ENCODE measurements around the gene BTBD7.

BTBD7 gene

DNA sequence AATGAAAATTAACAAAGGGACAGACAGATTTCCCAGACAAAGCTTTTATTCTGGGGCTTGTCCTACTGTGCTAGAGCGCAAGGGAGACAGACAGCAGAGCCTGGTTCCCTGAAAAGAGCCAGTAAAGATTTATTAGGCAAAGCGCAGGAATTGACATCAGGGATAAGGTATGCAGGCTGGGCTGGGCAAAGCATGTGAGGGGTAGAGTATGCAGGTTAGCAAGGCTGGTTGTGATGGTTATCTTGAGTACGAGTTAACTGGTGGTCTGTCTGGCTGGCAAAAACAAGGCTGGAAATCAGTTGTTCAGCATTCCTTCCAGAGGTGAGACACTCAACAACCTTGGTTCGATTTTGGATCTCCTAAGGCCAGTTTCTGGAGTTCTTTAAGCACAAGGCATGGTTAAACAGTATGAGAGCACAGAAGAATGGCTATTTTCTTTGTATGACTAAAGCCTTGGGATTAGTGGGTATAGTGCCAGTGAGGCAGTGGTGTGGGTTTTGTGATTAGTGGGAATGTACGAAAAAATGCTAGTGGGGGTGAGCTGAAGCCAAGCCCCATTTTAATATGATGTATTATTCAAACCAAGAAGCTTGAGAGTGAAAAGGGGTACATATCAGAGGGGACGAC, 30.9 kb downstream of the BTBD7 start:
- DNase-seq: no peak

DNA sequence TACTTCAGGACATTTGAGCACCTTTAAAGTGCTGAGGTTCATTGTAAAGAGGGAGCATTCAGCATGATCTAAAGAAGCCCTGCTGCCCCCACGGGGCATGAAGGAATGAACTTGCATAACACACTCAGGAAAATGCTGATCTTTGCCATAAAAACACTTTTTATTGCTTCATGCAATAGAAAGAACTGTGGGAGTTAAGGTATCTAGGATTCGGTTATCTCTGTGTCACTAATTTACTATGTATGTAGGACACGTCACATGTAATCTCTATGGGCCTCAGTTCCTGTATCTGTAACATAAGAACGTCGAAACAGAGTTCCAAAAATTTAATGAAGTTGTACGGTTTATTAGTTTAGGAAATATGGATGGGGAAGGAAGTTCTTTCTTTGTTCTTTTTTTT, 33.0 kb downstream of the BTBD7 start:
- DNase-seq: no peak

DNA sequence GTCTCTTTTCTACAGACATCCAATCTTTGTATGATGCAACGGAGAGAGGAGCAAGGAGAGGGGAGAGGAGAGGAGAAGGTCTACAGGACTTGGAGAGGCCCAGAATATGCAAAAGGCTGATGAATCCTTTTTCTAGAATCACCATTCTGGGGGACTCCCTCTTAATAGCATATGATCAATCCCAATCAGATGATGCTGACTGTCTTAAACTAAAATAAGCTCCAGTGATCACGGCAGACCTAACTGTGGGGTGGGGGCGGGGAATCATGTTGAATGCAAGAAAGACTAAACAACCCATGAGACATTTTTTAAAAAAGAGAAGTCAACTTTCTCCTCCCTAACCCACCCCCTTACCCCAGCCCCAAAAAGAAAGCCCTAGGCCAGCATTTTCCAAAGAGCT, 33.4 kb downstream of the BTBD7 start:
- DNase-seq: no peak

DNA sequence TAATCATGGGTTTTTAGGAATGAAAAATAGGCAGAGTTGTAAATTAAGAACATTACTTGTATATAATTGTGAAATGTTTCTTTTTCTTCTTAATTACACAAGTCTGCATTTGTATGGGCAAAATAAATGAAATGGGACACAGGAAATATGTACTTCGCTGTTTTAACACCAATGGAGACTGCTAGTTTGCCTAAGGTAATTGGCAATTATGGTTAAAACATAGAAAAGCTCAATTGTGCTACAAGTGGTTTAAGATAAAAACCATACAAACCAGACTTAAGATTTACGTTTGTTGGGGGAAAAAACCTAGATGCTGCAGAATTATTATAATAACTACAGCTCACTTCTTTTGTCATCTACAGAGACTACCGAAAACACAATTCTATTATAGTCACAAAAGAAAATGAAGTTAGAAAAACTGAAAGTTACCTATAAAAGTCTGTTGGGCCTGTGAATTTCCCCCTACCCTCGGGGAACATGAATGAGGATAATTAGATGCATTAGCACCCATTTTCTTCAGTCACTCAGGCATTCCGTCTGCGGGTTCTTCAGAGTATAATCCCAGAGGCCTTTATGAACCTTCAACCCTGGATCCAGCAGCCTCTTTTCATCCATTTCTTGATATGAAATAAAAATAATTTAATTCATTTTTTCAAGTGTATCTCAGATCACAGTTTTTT, 37.2 kb downstream of the BTBD7 start:
- no peak for DNase-seq

DNA sequence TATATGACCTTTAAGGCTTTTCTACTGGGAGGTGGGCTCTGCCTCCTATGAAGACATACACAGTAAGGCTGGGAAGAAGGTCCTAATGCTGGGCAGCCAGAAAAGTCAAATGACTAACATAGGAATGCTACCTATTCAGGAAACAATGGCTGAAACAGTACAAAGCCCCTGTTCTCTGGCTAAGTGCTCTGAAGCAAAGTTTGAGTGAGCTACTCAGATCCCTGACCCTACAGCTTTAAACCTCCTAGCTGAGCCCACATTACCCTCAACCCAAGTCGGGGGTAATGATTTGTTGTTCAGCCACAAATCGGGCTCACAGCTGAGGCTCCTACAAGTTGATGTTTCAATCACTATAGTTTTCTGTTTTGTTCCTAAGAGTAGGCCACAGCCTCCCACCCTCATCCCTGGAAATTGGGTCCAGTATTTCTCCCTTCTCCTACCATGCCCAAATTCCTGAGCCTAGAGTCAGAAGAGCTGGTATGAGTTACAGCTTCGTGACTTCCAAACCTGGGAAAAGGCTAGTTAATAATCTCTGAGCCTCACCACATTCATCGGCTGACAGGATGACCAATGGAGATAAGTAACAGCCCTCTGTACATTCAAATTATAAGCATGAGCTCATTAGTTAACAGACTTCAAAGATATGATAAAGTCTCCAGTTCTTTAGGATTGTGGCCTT, 46.5 kb downstream of the BTBD7 start:
- no peak for DNase-seq

DNA sequence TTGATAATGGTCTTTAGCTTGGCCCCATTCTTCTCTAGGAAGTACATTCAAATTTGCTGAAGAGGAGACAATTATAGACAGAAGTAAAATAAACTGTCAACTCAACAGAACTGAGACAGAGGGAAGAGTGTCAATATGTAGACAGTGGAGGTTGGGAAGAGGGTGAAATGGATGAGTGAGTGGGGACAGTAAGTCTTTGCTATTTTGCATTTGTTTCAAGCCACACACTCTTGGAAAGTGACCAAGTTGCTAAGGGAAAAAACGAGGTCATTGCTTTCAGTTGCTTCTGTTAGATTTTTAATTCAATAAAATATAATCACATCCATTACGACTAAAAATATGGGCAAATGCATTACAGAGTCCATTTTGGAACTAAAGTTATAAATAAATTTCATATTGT, 47.8 kb downstream of the BTBD7 start:
- DNase-seq: no peak

DNA sequence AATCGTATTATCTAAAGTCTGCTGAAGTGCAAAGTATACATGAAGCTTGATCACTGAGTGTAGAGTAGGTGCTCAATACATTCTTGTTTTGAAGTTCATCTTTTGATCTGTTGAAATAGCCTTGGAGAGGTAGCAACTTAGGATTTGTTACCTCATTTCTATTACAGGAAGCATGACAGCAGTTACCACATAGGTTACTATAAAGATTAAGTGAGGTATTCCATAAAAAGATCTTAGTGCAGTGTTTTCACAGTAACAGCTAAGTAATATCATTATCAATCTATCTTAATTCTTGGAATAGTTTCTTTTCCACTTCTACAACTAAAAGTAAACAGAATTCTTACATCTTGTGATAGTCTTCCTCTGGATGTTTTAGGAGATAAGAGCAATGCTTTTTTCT, 50.9 kb downstream of the BTBD7 start:
- no peak for DNase-seq

DNA sequence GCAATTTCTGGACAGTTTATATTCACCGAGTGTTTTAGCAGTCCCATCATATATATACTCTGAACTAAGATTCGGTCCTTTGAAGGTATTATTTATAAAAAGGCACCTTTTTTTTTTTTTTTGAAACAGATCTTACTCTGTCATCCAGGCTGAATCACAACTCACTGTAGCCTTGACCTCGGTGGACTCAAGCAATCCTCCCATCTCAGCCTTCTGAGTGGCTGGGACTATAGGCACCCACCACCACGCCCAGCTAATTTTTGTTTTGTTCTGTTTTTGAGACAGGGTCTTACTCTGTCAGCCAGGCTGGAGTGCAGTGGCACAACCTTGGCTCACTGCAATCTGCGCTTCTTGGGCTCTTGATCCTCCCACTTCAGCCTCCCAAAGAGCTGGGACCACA, 52.1 kb downstream of the BTBD7 start:
- DNase-seq: no peak

DNA sequence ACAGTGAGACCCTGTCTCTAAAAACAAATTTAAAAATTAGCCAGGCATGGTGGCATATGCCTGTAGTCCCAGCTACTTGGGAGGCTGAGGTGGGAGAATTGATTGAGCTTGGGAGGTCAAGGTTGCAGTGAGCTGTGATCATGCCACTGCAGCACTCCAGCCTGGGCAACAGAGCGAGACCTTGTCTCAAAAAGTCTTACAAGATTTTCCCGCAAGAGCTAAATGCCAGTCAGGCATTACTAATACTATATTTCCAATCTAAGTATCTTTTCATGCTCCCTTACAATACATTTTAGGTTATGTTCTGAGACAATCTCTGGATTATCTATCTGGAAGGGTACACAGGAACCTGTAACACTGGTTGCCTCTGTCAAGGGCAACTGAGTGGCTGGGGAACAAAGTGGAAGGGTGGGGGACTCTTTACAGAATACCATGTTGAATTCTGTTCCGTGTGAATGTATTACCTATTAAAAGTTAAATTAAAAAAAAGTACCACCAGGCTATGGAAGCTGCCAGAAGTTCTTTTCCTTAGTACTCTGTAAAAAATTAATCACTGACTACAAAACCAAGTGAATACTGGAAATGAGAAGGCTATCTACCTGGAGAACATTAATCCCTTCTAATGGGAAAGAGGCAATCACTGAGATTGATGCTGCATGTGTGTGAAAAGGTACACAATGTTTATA, 56.7 kb downstream of the BTBD7 start:
- DNase-seq: no peak

DNA sequence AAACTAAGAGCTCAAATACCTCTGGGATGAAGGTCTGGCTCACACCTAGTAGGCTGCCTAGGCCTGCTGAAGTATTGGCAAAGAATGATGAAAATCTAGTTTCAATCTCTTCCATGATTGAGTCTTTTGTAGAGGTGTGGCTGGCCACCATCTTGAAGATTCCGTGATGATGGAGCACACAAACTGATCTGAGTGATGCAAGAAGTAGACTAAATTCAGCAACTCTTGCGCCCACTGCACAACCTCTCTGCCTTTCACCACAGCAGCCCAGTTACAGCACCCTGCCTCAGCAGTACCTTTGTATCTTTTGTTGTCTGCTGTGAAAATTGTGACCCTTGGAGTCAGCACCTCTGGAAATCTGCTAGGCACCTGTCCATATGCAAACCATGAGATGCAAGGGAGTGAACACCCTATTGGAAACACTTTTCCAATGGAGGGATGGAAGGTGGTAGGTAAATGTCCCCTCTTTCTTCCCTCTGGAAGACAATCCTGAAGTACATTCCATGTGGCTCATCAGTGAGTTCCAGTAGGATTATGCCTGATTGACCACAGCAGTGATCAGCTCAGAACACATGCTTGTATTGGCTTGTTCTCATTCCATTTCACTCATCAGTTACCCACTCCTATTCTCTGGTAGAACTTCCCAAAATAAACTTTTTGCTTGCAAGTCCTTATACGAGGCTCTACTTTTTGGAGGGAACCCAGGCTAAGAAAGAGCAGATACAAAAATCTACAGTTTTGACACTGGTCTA, 58.6 kb downstream of the BTBD7 start:
- no peak for DNase-seq

DNA sequence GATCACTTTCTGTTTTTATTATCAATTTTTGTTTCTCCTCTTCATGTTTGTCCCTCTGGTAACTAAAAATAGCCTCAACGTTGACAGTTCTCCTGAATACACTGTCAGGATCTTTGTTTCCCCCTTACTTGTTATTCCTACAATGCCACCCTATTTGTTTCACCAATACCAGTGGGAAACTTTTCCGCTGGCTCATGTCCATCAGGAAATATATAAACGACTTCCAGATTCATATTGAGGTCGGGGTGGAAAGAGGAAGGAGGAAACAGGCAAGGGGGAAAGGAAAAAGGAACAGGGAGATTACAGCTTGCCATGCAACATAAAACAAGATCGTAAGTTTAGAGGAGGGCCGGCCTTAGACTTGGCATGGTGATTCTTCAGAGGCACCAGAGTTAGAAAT, 61.7 kb downstream of the BTBD7 start:
- no peak for DNase-seq

DNA sequence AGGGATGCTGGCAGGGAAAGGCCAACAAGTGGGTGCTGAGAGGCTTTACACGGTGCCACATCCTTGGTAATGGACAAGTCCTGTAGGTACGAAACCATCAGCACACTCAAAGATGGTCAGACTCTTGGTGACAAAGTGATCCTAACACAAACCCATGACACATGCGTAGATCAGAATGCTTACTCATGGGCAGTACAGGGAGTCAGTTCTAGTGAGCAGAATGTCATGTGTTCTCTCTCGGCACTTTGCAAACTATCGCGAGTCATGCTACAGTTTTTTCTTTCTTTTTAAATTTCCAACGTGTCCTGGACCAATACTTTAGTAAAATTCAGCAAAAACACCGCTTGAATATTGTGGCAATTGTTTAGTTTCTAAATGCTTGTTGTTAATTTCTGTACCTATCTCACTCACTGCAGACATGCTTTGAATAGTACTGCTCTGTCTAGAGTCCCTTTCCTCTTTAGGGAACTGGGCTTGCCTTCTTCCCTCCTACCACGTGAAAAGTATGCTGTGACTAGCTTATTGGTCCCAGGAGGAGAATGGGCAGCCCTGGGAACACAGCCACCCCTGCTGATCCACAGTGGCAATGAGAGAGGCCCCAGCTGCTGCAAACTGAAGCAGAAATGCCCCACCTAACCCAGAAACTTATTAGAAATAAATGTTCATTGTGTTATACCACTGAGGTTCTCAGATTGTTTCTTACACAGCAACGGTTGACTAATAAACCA, 63.3 kb downstream of the BTBD7 start:
- DNase-seq: no peak

DNA sequence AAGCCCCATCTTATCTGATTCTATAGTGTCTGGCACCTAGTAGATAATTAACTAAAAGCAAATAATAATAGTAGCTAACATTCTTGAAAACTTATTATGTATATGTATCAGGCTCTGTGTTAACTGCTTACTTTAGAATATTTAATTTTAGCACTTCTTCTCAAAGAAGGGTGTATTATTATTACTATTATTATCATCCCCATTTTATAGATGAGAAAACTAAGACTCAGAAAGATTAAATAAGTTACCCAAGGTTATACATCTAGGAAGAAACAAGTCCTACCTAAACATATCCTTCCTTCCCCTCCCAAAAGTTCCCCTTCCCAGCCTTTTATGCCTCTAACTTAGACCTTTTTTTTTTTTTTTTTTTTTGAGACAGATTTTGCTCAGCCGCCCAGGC, 64.4 kb downstream of the BTBD7 start:
- no peak for DNase-seq

DNA sequence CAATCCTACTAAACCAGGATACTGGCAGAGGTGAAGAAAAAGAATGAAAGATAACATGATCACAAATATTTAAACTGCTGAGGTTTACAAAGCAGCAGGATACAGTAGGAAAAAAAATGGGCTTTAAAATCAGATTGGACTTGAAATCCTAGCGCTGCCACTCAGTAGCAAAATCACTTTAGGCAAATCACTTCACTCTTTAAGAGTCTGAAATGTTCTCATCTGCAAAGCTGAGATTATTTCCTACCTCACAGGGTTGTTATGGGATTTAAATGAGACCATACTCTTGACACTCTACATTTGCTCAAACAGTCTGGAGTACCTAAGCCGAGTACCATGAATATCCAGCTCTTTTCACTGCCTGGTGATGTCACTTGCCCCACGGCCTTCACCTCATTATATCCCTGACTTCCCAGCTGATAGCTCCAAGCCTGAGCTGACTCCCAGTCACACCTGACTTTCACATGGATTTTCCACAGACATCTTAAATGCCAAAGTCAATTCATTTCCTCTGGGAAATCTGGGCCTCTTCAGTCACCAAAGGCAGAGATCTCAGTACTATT, 65.6 kb downstream of the BTBD7 start:
- no peak for DNase-seq

DNA sequence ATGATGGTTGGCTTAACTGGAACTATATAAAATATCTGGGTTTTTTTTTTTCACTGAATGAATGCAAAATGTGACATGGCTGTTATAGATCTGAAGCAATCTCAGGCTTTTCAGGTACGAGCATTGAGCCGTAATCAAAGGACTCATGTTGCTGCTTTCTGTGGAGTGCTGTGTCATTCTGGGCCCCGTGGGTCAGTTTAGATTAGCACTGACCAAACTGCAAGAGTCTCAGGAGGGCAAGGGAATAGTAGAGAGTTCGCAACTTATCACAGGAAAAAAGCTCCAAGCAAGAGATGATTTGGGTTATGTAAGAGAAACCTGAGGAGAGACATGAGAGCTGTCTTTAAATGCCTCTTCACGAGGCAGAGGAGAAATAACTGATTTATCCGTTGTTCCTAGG, 66.7 kb downstream of the BTBD7 start:
- DNase-seq: no peak

DNA sequence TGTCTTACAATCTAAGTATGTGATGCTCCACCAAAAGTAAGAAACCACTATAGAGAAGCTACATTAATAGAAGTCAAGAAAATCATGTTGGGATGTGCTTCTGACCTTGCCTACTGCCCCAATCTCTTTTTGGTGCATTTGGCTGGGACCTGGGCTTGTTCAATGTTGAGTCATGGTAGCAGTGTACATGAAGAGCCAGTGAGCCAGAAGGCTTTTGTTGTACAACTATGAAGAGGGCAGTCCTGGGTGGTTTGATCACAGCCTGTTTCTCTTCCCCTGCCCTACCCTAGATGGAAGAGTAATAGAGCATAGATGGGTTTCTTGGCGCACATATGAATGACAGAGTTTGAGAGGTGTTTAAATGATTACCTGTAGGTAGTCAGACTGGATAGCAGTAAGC, 69.4 kb downstream of the BTBD7 start:
- DNase-seq: no peak

DNA sequence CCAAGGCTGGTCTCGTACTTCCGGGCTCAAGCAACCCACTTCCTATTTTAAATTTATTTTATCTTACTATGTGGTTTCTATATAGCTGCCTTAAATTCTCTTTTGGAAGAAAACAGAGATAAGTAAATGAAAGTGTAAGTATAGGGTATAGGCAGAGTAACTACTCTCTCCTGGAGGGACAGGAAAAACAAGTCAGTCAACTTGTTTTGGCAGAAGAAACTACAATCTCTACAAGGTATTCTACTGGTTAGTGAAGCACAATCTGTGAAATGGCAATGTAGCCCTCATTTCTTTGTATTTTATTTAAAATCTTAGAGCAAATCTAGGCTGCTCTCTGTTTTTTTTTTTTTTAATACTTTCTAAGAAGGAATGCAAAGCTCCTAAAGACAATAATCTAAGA, 70.4 kb downstream of the BTBD7 start:
- DNase-seq: no peak

DNA sequence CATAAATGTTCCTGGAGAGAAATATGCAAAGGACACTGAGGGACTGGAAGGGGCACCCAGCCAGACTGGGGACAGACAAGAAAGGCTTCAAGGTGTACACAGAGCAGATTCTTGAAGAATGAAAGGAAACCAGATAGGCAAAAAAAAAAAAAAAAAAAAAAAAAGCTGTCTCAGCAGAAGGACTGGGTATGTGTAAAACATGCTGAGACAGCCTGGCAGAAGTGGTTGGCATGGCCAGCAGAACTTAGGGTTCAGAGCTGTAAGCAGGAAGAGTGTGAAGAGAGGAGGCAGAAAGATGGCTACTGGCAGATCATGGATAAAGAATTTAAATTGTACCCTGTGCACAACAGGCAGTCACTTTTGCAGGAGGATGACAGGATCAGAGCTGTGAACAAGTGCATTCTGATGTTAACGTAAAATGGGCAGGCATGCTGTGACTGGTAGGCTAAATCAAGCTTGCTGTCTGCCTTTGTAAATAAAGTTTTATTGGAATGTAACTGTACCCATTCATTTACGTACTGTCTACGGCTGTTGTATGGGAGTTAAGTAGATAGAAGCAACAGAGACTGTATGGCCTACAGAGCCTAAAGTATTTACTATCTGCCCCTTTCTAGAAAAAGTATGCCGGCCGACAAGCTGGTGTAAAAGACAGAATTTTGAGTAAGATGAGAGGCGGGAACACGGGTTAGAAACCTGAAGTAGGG, 83.6 kb downstream of the BTBD7 start:
- DNase-seq: no peak

DNA sequence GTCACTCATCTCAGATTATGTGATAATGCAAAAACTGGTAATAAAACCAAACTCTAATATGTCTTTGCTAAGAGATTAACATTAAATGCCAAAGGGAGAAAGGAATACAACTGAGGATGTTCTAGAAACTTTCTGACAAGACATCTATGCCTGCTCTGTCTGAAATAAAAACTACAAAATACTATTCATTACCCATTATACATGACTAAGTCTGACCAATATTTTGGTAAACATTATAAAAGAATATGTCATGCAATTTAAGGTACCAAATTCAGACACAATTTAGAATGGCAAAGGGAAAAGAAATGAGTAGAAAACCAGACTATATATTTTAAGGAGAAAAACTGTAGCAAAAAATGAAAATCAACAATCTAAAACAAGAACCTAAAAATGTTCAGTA, 86.3 kb downstream of the BTBD7 start:
- no peak for DNase-seq

DNA sequence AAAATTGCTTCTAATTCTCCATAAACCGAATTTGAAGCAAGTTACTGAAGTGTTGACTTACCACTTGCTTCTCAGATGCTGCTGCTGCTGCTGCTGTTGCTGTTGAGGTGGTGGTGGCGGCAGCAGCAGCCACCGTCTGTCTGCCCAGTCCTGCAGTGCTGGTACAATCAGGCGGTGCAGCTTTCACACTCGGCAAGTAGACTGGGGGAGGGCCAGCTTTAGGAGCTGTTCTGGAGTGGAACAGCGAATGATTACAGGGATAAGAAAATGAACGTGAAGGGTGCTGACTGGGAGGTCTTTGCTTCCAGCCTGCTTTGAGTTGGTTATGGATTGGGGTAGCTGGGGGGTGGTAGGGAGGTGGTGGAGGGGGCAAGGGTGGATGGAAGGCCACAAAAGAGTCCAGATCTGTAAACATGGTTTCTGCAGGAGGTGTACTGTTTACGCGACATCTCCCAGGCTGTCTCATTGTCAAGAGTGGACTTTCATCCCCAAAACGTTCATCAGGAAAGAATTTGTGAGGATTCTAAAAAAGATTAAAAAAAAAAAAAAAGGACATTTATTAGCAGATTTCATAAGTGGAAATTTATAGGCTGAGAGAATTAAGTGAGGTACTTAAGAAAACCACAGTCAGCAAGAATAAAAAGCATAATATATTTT, 86.9 kb downstream of the BTBD7 start:
- DNase-seq: no peak

DNA sequence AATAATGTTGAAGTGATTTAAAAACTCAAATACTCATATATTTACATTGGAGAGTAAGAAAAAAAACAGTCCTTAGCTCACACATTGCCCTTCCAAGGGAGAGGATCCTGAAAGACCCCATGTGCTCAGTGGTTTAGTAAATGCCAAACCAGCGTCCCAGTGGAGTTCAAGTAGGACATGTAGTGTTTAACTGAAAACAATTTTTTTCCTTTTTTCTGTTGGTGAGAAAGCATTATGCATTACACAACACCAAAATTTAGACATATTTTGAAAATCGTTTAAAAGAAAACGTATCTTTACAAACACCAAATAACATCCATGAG, 92.2 kb downstream of the BTBD7 start:
- DNase-seq: no peak

Measured in activated CD8-positive, alpha-beta memory T cell treated with anti-CD3 and anti-CD28 coated beads, Interleukin-2, amount 50 U/mL, for 48 hours (primary cell).